Mesendoderm (in vitro differentiated cells): ENCODE results near the gene SPAG17.
A peak's percentile ranks its signal among the peaks of the same experiment; 100 is the strongest.

Experiments
- DNase-seq: peaks from one replicate; pipeline ENCODE4 v3.0.0; 2013
- H2AK5ac ChIP-seq: 2 replicates; pipeline ENCODE4 v1.6.1; 2013; ENCODE audit warnings: low read length, inconsistent platforms
- H2BK120ac ChIP-seq: 2 replicates; pipeline ENCODE4 v1.6.1; 2013; ENCODE audit warnings: low read depth, mild to moderate bottlenecking, low read length, moderate library complexity, mixed read lengths
- H2BK15ac ChIP-seq: replicated peaks from 2 replicates; pipeline ENCODE4 v1.6.1; 2013; ENCODE audit warnings: low read depth, mild to moderate bottlenecking, moderate library complexity
- H2BK5ac ChIP-seq: 2 replicates; pipeline ENCODE4 v1.6.1; 2013; ENCODE audit warnings: low read length, inconsistent platforms
- H3K18ac ChIP-seq: 2 replicates; pipeline ENCODE4 v1.6.1; 2013; ENCODE audit warnings: mild to moderate bottlenecking, low read length, mixed read lengths
- H3K23ac ChIP-seq: one replicate; pipeline ENCODE4 v1.6.1; 2013; ENCODE audit warnings: low read length
- H3K27ac ChIP-seq: 2 replicates; pipeline ENCODE4 v1.5.1; 2013; ENCODE audit warnings: low read depth, mild to moderate bottlenecking, inconsistent platforms, low read length, moderate library complexity
- H3K27me3 ChIP-seq: 2 replicates; pipeline ENCODE4 v1.6.1; 2013; ENCODE audit warnings: low read length, control low read depth, mild to moderate bottlenecking, inconsistent platforms; ENCODE audit not compliant: insufficient read depth, poor library complexity
- H3K36me3 ChIP-seq: 2 replicates; pipeline ENCODE4 v1.6.1; 2013; ENCODE audit warnings: low read length, inconsistent platforms; ENCODE audit not compliant: control insufficient read depth, insufficient read depth
- H3K4ac ChIP-seq: one replicate; pipeline ENCODE4 v1.6.1; 2013; ENCODE audit warnings: low read depth, mild to moderate bottlenecking, low read length, moderate library complexity
- H3K4me1 ChIP-seq: 2 replicates; pipeline ENCODE4 v1.6.1; 2013; ENCODE audit warnings: low read depth, low read length, inconsistent platforms; ENCODE audit not compliant: control insufficient read depth
- H3K4me2 ChIP-seq: 2 replicates; pipeline ENCODE4 v1.6.1; 2013; ENCODE audit warnings: low read length
- H3K4me3 ChIP-seq: 2 replicates; pipeline ENCODE4 v1.5.1; 2013; ENCODE audit warnings: mild to moderate bottlenecking, low read length
- H3K56ac ChIP-seq: one replicate; pipeline ENCODE4 v1.6.1; 2013; ENCODE audit warnings: low read length
- H3K79me1 ChIP-seq: 2 replicates; pipeline ENCODE4 v1.6.1; 2013; ENCODE audit warnings: low read length, inconsistent platforms
- H3K79me2 ChIP-seq: 2 replicates; pipeline ENCODE4 v1.6.1; 2013; ENCODE audit warnings: mild to moderate bottlenecking, low read length; ENCODE audit not compliant: control insufficient read depth, insufficient read depth
- H3K9ac ChIP-seq: 2 replicates; pipeline ENCODE4 v1.6.1; 2013; ENCODE audit warnings: low read length, inconsistent platforms
- H4K5ac ChIP-seq: one replicate; pipeline ENCODE4 v1.6.1; 2013; ENCODE audit warnings: low read length
- H4K8ac ChIP-seq: one replicate; pipeline ENCODE4 v1.6.1; 2013; ENCODE audit warnings: low read depth, mild to moderate bottlenecking, control low read depth, low read length, moderate library complexity
- WGBS: extraction: QIAGEN DNeasy Blood & Tissue Kit; methylation state at CpG from one replicate; pipeline ENCODE4 v1.1.7; 2013; ENCODE audit warnings: low lambda C conversion rate, missing lambda C conversion rate; ENCODE audit not compliant: insufficient coverage; ENCODE audit errors: extremely low coverage; 5-methylcytosine and 5-hydroxymethylcytosine counted together

The SPAG17 gene

GRCh38 chr1:118118469-118118868, 66.6 kb downstream of the SPAG17 start:
- Histone ChIP-seq H3K79me1 (no peaks in the 10 kb centered on the region), H3K27me3 (no peaks in the 10 kb centered on the region), H4K8ac (no peak overlapping the region), H3K36me3 (no peaks in the 10 kb centered on the region), H3K23ac (no peak overlapping the region), H3K9ac (no peak overlapping the region), H3K4me1 (no peaks in the 10 kb centered on the region), H3K4ac (no peak overlapping the region), H3K56ac (no peak overlapping the region), H2BK5ac (no peak overlapping the region), H3K79me2 (no peaks in the 10 kb centered on the region), H3K18ac (no peak overlapping the region), H2AK5ac (no peak overlapping the region), H3K27ac (no peak overlapping the region), H3K4me3 (no peak overlapping the region), H2BK120ac (no peak overlapping the region), H3K4me2 (no peak overlapping the region), H4K5ac (no peak overlapping the region), H2BK15ac (no peak overlapping the region)
- no peak for DNase-seq
- WGBS, result no CpG with 5 or more reads among the region's 5 CpGs

GRCh38 chr1:118117521-118117920, 67.5 kb downstream of the SPAG17 start:
- Histone ChIP-seq H3K4ac (no peak overlapping the region), H3K27me3 (no peaks in the 10 kb centered on the region), H3K4me1 (no peaks in the 10 kb centered on the region), H2BK15ac (no peak overlapping the region), H2BK5ac (no peak overlapping the region), H3K79me1 (no peaks in the 10 kb centered on the region), H3K36me3 (no peaks in the 10 kb centered on the region), H3K56ac (no peak overlapping the region), H3K23ac (no peak overlapping the region), H2AK5ac (no peak overlapping the region), H3K18ac (no peak overlapping the region), H3K4me2 (no peak overlapping the region), H2BK120ac (no peak overlapping the region), H3K79me2 (no peaks in the 10 kb centered on the region), H4K5ac (no peak overlapping the region), H4K8ac (no peak overlapping the region), H3K27ac (no peak overlapping the region), H3K9ac (no peak overlapping the region), H3K4me3 (no peak overlapping the region)
- WGBS, result no CpG with 5 or more reads among the region's 4 CpGs
- DNase-seq, result no peak

- no peak overlapping the region for H3K4me2 ChIP-seq
- no CpG with 5 or more reads among the region's 4 CpGs for WGBS
These were observed 68.1 kb downstream of the SPAG17 start for GRCh38 chr1:118116909-118117308.

GRCh38 chr1:118116401-118116800, 68.6 kb downstream of the SPAG17 start:
- no peak overlapping the region for H3K23ac ChIP-seq
- no peak overlapping the region for H3K4me3 ChIP-seq

More at GRCh38 chr1:118116909-118117308, 68.1 kb downstream of the SPAG17 start:
- no peak overlapping the region for H3K4ac ChIP-seq
- no peaks in the 10 kb centered on the region for H3K79me2 ChIP-seq
- H3K23ac ChIP-seq, result no peak overlapping the region
- H3K56ac ChIP-seq, result no peak overlapping the region
- H3K4me3 ChIP-seq, result no peak overlapping the region
- no peaks in the 10 kb centered on the region for H3K79me1 ChIP-seq
- H4K5ac ChIP-seq, result no peak overlapping the region
- no peak overlapping the region for H2AK5ac ChIP-seq
- no peak for DNase-seq
- H3K27me3 ChIP-seq, result no peaks in the 10 kb centered on the region
- no peak overlapping the region for H2BK5ac ChIP-seq
- H3K27ac ChIP-seq, result no peak overlapping the region
- H3K4me1 ChIP-seq, result no peaks in the 10 kb centered on the region
- H4K8ac ChIP-seq, result no peak overlapping the region
- no peak overlapping the region for H2BK15ac ChIP-seq
- H2BK120ac ChIP-seq, result no peak overlapping the region
- H3K9ac ChIP-seq, result no peak overlapping the region
- H3K18ac ChIP-seq, result no peak overlapping the region
- H3K36me3 ChIP-seq, result no peaks in the 10 kb centered on the region

GRCh38 chr1:118115567-118116295, 69.3 kb downstream of the SPAG17 start:
- Histone ChIP-seq H2BK5ac (no peak overlapping the region), H3K79me2 (no peaks in the 10 kb centered on the region), H3K27ac (no peak overlapping the region), H3K18ac (no peak overlapping the region), H3K4me3 (no peak overlapping the region), H3K9ac (no peak overlapping the region), H3K23ac (no peak overlapping the region), H2AK5ac (no peak overlapping the region), H2BK120ac (no peak overlapping the region), H4K8ac (no peak overlapping the region), H3K56ac (no peak overlapping the region), H3K4ac (no peak overlapping the region), H2BK15ac (no peak overlapping the region), H4K5ac (no peak overlapping the region), H3K4me2 (no peak overlapping the region), H3K4me1 (no peaks in the 10 kb centered on the region), H3K79me1 (no peaks in the 10 kb centered on the region), H3K36me3 (no peaks in the 10 kb centered on the region), H3K27me3 (no peaks in the 10 kb centered on the region)
- DNase-seq, result no peak
- 100% methylated on average over 2 of the region's 6 CpGs for WGBS

More at GRCh38 chr1:118116401-118116800, 68.6 kb downstream of the SPAG17 start:
- Histone ChIP-seq H2AK5ac (no peak overlapping the region), H3K4me2 (no peak overlapping the region), H2BK120ac (no peak overlapping the region), H3K4me1 (no peaks in the 10 kb centered on the region), H2BK15ac (no peak overlapping the region), H4K8ac (no peak overlapping the region), H2BK5ac (no peak overlapping the region), H3K27ac (no peak overlapping the region), H3K4ac (no peak overlapping the region), H3K36me3 (no peaks in the 10 kb centered on the region), H3K56ac (no peak overlapping the region), H3K27me3 (no peaks in the 10 kb centered on the region), H3K79me2 (no peaks in the 10 kb centered on the region), H3K79me1 (no peaks in the 10 kb centered on the region), H3K9ac (no peak overlapping the region), H4K5ac (no peak overlapping the region), H3K18ac (no peak overlapping the region)
- no CpG with 5 or more reads among the region's 5 CpGs for WGBS
- no peak for DNase-seq

- H3K9ac ChIP-seq, result no peak overlapping the region
- DNase-seq, result peak; percentile 3
These were observed 71.8 kb downstream of the SPAG17 start for GRCh38 chr1:118113261-118113660.

More at GRCh38 chr1:118113261-118113660, 71.8 kb downstream of the SPAG17 start:
- no peak overlapping the region for H3K18ac ChIP-seq
- H3K36me3 ChIP-seq, result no peaks in the 10 kb centered on the region
- no peak overlapping the region for H3K4me2 ChIP-seq
- no peak overlapping the region for H3K4me3 ChIP-seq
- H2BK5ac ChIP-seq, result no peak overlapping the region
- no peaks in the 10 kb centered on the region for H3K27me3 ChIP-seq
- no peak overlapping the region for H3K23ac ChIP-seq
- no peak overlapping the region for H3K4ac ChIP-seq
- no peak overlapping the region for H2BK120ac ChIP-seq
- H4K8ac ChIP-seq, result no peak overlapping the region
- H2BK15ac ChIP-seq, result no peak overlapping the region
- no peak overlapping the region for H3K56ac ChIP-seq
- no peak overlapping the region for H2AK5ac ChIP-seq
- WGBS, result no CpG with 5 or more reads among the region's 1 CpG
- H3K79me1 ChIP-seq, result no peaks in the 10 kb centered on the region
- no peaks in the 10 kb centered on the region for H3K79me2 ChIP-seq
- H4K5ac ChIP-seq, result no peak overlapping the region
- H3K4me1 ChIP-seq, result no peaks in the 10 kb centered on the region
- no peak overlapping the region for H3K27ac ChIP-seq
